Measurements from ENCODE around the gene ANO9.

DNA sequence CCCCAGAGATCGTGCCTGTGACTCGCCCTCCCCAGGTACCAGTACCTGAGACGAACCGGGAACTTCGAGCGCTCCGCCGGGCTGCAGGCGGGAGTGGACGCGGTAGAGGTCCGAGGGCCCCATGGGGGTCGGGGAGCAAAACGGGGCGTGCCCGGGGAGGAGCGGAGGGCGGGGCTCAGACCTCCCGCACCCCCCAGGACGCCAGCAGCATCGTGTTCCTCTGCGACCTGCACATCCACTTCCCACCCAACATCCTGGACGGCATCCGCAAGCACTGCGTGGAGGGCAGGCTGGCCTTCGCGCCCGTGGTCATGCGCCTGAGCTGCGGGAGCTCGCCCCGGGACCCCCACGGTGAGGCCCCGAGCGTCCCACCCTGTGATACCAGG lies 61.7 kb downstream of the ANO9 start:
- TF ChIP-seq EP300 (IDR thresholded peaks at IDR 0.05) (no peak), POLR2AphosphoS5 (IDR thresholded peaks at IDR 0.05) (no peak), POLR2A (IDR thresholded peaks at IDR 0.05) (no peak)

All from stomach (tissue), 4 donors.